H9 (cell line): ENCODE data around the gene UBXN11. TPM values are rescaled to one million over a fixed set of nuclear protein-coding genes. Genes with fewer than 3 reads are reported as not detected.

Experiments
- DNase-seq: peaks from one replicate; pipeline ENCODE4 v3.0.0-alpha.2; 2017
- H2AFZ ChIP-seq: one replicate; pipeline ENCODE4 v1.6.1; 2013; ENCODE audit warnings: mild to moderate bottlenecking, low read length, control low read depth, moderate library complexity
- H2AK5ac ChIP-seq: 2 replicates; pipeline ENCODE4 v1.6.1; 2013; ENCODE audit warnings: low read length, control low read depth, mixed read lengths; ENCODE audit not compliant: insufficient read length
- H2BK120ac ChIP-seq: one replicate; pipeline ENCODE4 v1.6.1; 2013; ENCODE audit warnings: low read depth, mild to moderate bottlenecking, low read length, control low read depth, inconsistent platforms; ENCODE audit not compliant: poor library complexity, severe bottlenecking
- H2BK12ac ChIP-seq: 2 replicates; pipeline ENCODE4 v1.6.1; 2013; ENCODE audit warnings: low read length, control low read depth, mixed read lengths, low read depth; ENCODE audit not compliant: insufficient read length
- H2BK15ac ChIP-seq: 2 replicates; pipeline ENCODE4 v1.6.1; 2013; ENCODE audit warnings: low read depth, low read length, control low read depth
- H2BK20ac ChIP-seq: one replicate; pipeline ENCODE4 v1.6.1; 2013; ENCODE audit warnings: low read depth, mild to moderate bottlenecking, low read length, control low read depth, inconsistent platforms; ENCODE audit not compliant: poor library complexity, severe bottlenecking
- H2BK5ac ChIP-seq: 2 replicates; pipeline ENCODE4 v1.6.1; 2013; ENCODE audit warnings: low read length, control low read depth, mixed read lengths; ENCODE audit not compliant: insufficient read length
- H3K14ac ChIP-seq: 2 replicates; pipeline ENCODE4 v1.6.1; 2013; ENCODE audit warnings: low read length, control low read depth; ENCODE audit not compliant: insufficient read depth
- H3K18ac ChIP-seq: 2 replicates; pipeline ENCODE4 v1.6.1; 2013; ENCODE audit warnings: low read depth, mild to moderate bottlenecking, mixed read lengths, low read length, control low read depth; ENCODE audit not compliant: insufficient read length
- H3K23ac ChIP-seq: 2 replicates; pipeline ENCODE4 v1.6.1; 2013; ENCODE audit warnings: low read length, control low read depth, mixed read lengths, low read depth; ENCODE audit not compliant: insufficient read length
- H3K23me2 ChIP-seq: 2 replicates; pipeline ENCODE4 v1.6.1; 2013; ENCODE audit warnings: low read depth, mild to moderate bottlenecking, mixed read lengths, low read length, control low read depth; ENCODE audit not compliant: insufficient read length, poor library complexity, severe bottlenecking
- H3K27ac ChIP-seq: 2 replicates; pipeline ENCODE4 v1.5.1; 2013; ENCODE audit warnings: low read length, control low read depth, mixed read lengths, low read depth; ENCODE audit not compliant: insufficient read length
- H3K27me3 ChIP-seq: 2 replicates; pipeline ENCODE4 v1.6.1; 2013; ENCODE audit warnings: low read length, control low read depth, inconsistent platforms; ENCODE audit not compliant: insufficient read depth
- H3K4ac ChIP-seq: 2 replicates; pipeline ENCODE4 v1.6.1; 2013; ENCODE audit warnings: low read depth, mild to moderate bottlenecking, control low read depth, inconsistent platforms, low read length, moderate library complexity
- H3K4me1 ChIP-seq: 2 replicates; pipeline ENCODE4 v1.6.1; 2013; ENCODE audit warnings: low read length, control low read depth, inconsistent platforms; ENCODE audit not compliant: insufficient read depth
- H3K4me2 ChIP-seq: 2 replicates; pipeline ENCODE4 v1.6.1; 2013; ENCODE audit warnings: low read length, control low read depth, mixed read lengths; ENCODE audit not compliant: insufficient read length, insufficient read depth
- H3K56ac ChIP-seq: 2 replicates; pipeline ENCODE4 v1.6.1; 2013; ENCODE audit warnings: low read depth, mild to moderate bottlenecking, mixed read lengths, low read length, control low read depth; ENCODE audit not compliant: insufficient read length
- H3K79me1 ChIP-seq: 2 replicates; pipeline ENCODE4 v1.6.1; 2013; ENCODE audit warnings: low read depth, mild to moderate bottlenecking, moderate library complexity, low read length, control low read depth, inconsistent platforms; ENCODE audit not compliant: insufficient read depth, poor library complexity, severe bottlenecking
- H3K79me2 ChIP-seq: 2 replicates; pipeline ENCODE4 v1.6.1; 2013; ENCODE audit warnings: low read length, control low read depth, inconsistent platforms; ENCODE audit not compliant: insufficient read depth
- H3K9ac ChIP-seq: 2 replicates; pipeline ENCODE4 v1.6.1; 2013; ENCODE audit warnings: low read length, control low read depth, mixed read lengths; ENCODE audit not compliant: insufficient read length; ENCODE audit errors: extremely low read depth
- H3K9me3 ChIP-seq: one replicate; pipeline ENCODE4 v1.6.1; 2013; ENCODE audit warnings: low read depth, low read length, inconsistent platforms; ENCODE audit not compliant: control insufficient read depth
- H3T11ph ChIP-seq: one replicate; pipeline ENCODE4 v1.6.1; 2013; ENCODE audit warnings: mild to moderate bottlenecking, low read length, control low read depth, inconsistent platforms
- H4K20me1 ChIP-seq: one replicate; pipeline ENCODE4 v1.6.1; 2013; ENCODE audit not compliant: control insufficient read depth, insufficient read length, insufficient read depth
- H4K5ac ChIP-seq: 2 replicates; pipeline ENCODE4 v1.6.1; 2013; ENCODE audit warnings: low read depth, mild to moderate bottlenecking, mixed read lengths, low read length, control low read depth; ENCODE audit not compliant: insufficient read length
- H4K8ac ChIP-seq: replicated peaks from 2 replicates; pipeline ENCODE4 v1.6.1; 2013; ENCODE audit warnings: low read length, control low read depth, mixed read lengths, low read depth; ENCODE audit not compliant: insufficient read length
- H4K91ac ChIP-seq: 2 replicates; pipeline ENCODE4 v1.6.1; 2013; ENCODE audit warnings: low read depth, mild to moderate bottlenecking, moderate library complexity, mixed read lengths, low read length, control low read depth; ENCODE audit not compliant: insufficient read length
- H3K27ac Mint-ChIP-seq, 3 experiments: 2 replicates in 2 of 3; 3 replicates in 1 of 3; pipeline ENCODE4 v1.8.0; 2020 to 2021; ENCODE audit warnings: mixed read lengths in 3 of 3, mild to moderate bottlenecking in 1 of 3, moderate library complexity in 1 of 3
- H3K27me3 Mint-ChIP-seq: 2 replicates; pipeline ENCODE4 v1.8.0; 2021; ENCODE audit warnings: low read depth, mild to moderate bottlenecking, moderate library complexity, mixed read lengths
- H3K36me3 Mint-ChIP-seq, 3 experiments: 2 replicates in 2 of 3; 3 replicates in 1 of 3; pipeline ENCODE4 v1.8.0; 2020 to 2021; ENCODE audit warnings: low read depth in 3 of 3, mixed read lengths in 3 of 3; ENCODE audit not compliant: insufficient read depth in 1 of 3
- H3K4me1 Mint-ChIP-seq, 2 experiments: 2 replicates each; pipeline ENCODE4 v1.8.0; 2020; ENCODE audit warnings: mixed read lengths in 2 of 2
- H3K4me3 Mint-ChIP-seq, 2 experiments: 2 replicates in 1 of 2; 3 replicates in 1 of 2; pipeline ENCODE4 v1.8.0; 2020 to 2021; ENCODE audit warnings: mild to moderate bottlenecking in 2 of 2, mixed read lengths in 2 of 2, moderate library complexity in 1 of 2
- H3K9me3 Mint-ChIP-seq, 2 experiments: 2 replicates in 1 of 2; 3 replicates in 1 of 2; pipeline ENCODE4 v1.8.0; 2020; ENCODE audit warnings: mild to moderate bottlenecking in 2 of 2, mixed read lengths in 2 of 2, moderate library complexity in 1 of 2
- CTCF ChIP-seq: fragments of 200-600 bp; sonication (generic); conservative IDR thresholded peaks from 3 replicates; pipeline ENCODE4 v1.8.0; 2021; ENCODE audit warnings: antibody characterized with exemption, mild to moderate bottlenecking
- WGBS: extraction: QIAGEN DNeasy Blood & Tissue Kit; methylation state at CpG from one replicate; pipeline ENCODE4 v1.1.7; 2013; ENCODE audit warnings: missing lambda C conversion rate, low lambda C conversion rate, mixed read lengths; ENCODE audit not compliant: insufficient read length; ENCODE audit errors: extremely low coverage; 5-methylcytosine and 5-hydroxymethylcytosine counted together
- total RNA-seq: library from RNA; stranded (reverse); gene quantifications from 2 replicates; pipeline ENCODE4 v1.2.1, GENCODE V29; 2021

The UBXN11 gene
- total RNA-seq, 1 experiment from 2014 or later, result 13.7 TPM

- H3K27me3 Mint-ChIP-seq, result no peaks in the 10 kb centered on the region
- no peaks in the 10 kb centered on the region for H3K36me3 Mint-ChIP-seq
- no CpG with 5 or more reads among the region's 12 CpGs for WGBS
- Histone ChIP-seq H3K27ac (no peak overlapping the region), H2BK120ac (no peak overlapping the region), H3K4me1 (peaks cover 3% of the 10 kb centered on the region), H3K4ac (no peak overlapping the region), H4K20me1 (no peaks in the 10 kb centered on the region), H3T11ph (no peak overlapping the region), H3K18ac (no peak overlapping the region), H3K4me2 (no peak overlapping the region), H4K91ac (no peak overlapping the region), H3K23ac (no peak overlapping the region), H2BK12ac (no peak overlapping the region), H3K56ac (no peak overlapping the region), H2BK15ac (no peak overlapping the region), H2BK20ac (no peak overlapping the region), H3K23me2 (no peaks in the 10 kb centered on the region), H2AK5ac (no peak overlapping the region), H3K9ac (no peak overlapping the region), H3K14ac (no peak overlapping the region), H2BK5ac (no peak overlapping the region), H3K79me2 (no peaks in the 10 kb centered on the region), H3K9me3 (no peaks in the 10 kb centered on the region), H3K79me1 (no peaks in the 10 kb centered on the region), H2AFZ (no peak overlapping the region), H4K8ac (no peak overlapping the region), H3K27me3 (no peaks in the 10 kb centered on the region), H4K5ac (no peak overlapping the region)
- H3K27ac Mint-ChIP-seq, result peak overlapping the region in 2 of 3 experiments; percentile 1 to 2; a peak in 3 of 7 replicates
- H3K9me3 Mint-ChIP-seq, result no peaks in the 10 kb centered on the region
- no peak overlapping the region for H3K4me3 Mint-ChIP-seq
- no peak for TF ChIP-seq CTCF
- H3K4me1 Mint-ChIP-seq, result peaks cover 31 to 38% of the 10 kb centered on the region in 2 experiments
- peak; percentile 29 for DNase-seq
Observed at GRCh38 chr1:26351590-26352337, 45.3 kb upstream of the UBXN11 start.
